ENCODE results near the gene BEND3. TPM values are rescaled to one million over a fixed set of nuclear protein-coding genes. Genes with fewer than 3 reads are reported as not detected.

Gene BEND3
- total and polyA plus RNA-seq, 2 experiments from 2014 or later: 9.2 to 33.7 TPM

DNA sequence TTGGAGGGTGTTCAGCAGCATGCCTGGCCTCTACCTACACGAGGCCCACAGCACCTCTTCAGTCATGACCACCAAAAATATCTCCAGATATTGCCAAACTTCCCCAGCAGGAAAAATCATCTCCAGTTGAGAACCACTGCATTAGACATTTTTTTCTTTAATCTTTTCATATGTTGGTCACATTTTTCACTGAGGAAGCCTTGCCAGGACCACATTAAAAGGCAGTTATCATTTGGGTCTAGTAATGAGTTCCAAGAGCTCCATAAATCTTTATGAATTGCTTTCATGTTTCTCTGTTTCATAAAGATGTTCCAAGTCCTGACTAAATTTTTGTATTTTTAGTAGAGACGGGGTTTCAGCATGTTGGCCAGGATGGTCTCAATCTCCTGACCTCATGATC lies 58.5 kb downstream of the BEND3 start (continued):
- TF ChIP-seq, protein P1, sequence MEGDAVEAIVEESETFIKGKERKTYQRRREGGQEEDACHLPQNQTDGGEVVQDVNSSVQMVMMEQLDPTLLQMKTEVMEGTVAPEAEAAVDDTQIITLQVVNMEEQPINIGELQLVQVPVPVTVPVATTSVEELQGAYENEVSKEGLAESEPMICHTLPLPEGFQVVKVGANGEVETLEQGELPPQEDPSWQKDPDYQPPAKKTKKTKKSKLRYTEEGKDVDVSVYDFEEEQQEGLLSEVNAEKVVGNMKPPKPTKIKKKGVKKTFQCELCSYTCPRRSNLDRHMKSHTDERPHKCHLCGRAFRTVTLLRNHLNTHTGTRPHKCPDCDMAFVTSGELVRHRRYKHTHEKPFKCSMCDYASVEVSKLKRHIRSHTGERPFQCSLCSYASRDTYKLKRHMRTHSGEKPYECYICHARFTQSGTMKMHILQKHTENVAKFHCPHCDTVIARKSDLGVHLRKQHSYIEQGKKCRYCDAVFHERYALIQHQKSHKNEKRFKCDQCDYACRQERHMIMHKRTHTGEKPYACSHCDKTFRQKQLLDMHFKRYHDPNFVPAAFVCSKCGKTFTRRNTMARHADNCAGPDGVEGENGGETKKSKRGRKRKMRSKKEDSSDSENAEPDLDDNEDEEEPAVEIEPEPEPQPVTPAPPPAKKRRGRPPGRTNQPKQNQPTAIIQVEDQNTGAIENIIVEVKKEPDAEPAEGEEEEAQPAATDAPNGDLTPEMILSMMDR (conservative IDR thresholded peaks at IDR 0.05; ENCODE audit: low read depth in 2 of 2): no peak
- TF ChIP-seq CREB1 (CRISPR knock-in tag; IDR thresholded peaks at IDR 0.05; ENCODE audit: low read depth) (no peak), EZH2phosphoT487 (IDR thresholded peaks at IDR 0.05; ENCODE audit: unreplicated experiment) (no peak), JUNB (IDR thresholded peaks at IDR 0.05; ENCODE audit: unreplicated experiment) (no peak)

- Histone ChIP-seq H3K9me2 (ENCODE audit: insufficient read depth) (no peaks in the 10 kb centered on the region), H3K79me2 (replicated peaks; ENCODE audit: insufficient read depth) (no peaks in the 10 kb centered on the region), H3K4me2 (no peak overlapping the region), H4K20me1 (replicated peaks; ENCODE audit: insufficient read depth) (no peaks in the 10 kb centered on the region), H3K27ac (ENCODE audit: low read depth) (no peak overlapping the region), H3K36me3 (ENCODE audit: insufficient read depth) (no peaks in the 10 kb centered on the region; the same call in 1 of the 2 replicates), H2AFZ (no peak overlapping the region), H3K27me3 (ENCODE audit: insufficient read depth) (no peaks in the 10 kb centered on the region), H3K4me3 (no peak overlapping the region), H3F3A (replicated peaks; ENCODE audit: low read depth) (0 out of 2 replicates have a peak, but pooled peaks cover 10% of the 10 kb centered on the region), H3K4me1 (ENCODE audit: insufficient read depth) (no peaks in the 10 kb centered on the region)
- Mint-ChIP-seq H3K4me1 (peaks cover 11% of the 10 kb centered on the region), H3K27me3 (ENCODE audit: insufficient read depth, low read depth, poor library complexity) (peaks cover 4% of the 10 kb centered on the region), H3K9me3 (no peaks in the 10 kb centered on the region), H3K4me3 (no peak overlapping the region), H3K27ac (no peak overlapping the region), H3K36me3 (ENCODE audit: low read depth) (peaks cover 29% of the 10 kb centered on the region)
- no peak for DNase-seq (ENCODE audit: low spot score)
- no peak for ATAC-seq
- TF ChIP-seq ZNF331 (CRISPR knock-in tag; IDR thresholded peaks at IDR 0.05; ENCODE audit: low read depth): no peak
- no peak for TF ChIP-seq EZH2phosphoT487 (IDR thresholded peaks at IDR 0.05; ENCODE audit: unreplicated experiment)
- TF ChIP-seq POLR2AphosphoS5 (IDR thresholded peaks at IDR 0.05; ENCODE audit: low read depth): no peak
- no peak for TF ChIP-seq REST (IDR thresholded peaks at IDR 0.05; ENCODE audit: unreplicated experiment)
- no peak for TF ChIP-seq CREB1 (CRISPR knock-in tag; IDR thresholded peaks at IDR 0.05; ENCODE audit: low read depth)
- no peak for TF ChIP-seq NANOG (IDR thresholded peaks at IDR 0.05; ENCODE audit: borderline replicate concordance)
- TF ChIP-seq, protein P1 (conservative IDR thresholded peaks at IDR 0.05; ENCODE audit: low read depth in 2 of 2): no peak
- no peak for TF ChIP-seq ZNF114 (CRISPR knock-in tag; IDR thresholded peaks at IDR 0.05)
- no peak for TF ChIP-seq ZNF462 (CRISPR knock-in tag; IDR thresholded peaks at IDR 0.05)
Measured at GRCh38 chr6:107047807-107048206, 67.5 kb downstream of the BEND3 start.

Data from GM23338 (cell line).